ENCODE data around the gene CDCA7. TPM values are rescaled to one million over a fixed set of nuclear protein-coding genes. Genes with fewer than 3 reads are reported as not detected.

CDCA7 gene
- total and polyA plus RNA-seq, 4 donors = 0.08 to 7.9 (median 0.17) TPM

DNA sequence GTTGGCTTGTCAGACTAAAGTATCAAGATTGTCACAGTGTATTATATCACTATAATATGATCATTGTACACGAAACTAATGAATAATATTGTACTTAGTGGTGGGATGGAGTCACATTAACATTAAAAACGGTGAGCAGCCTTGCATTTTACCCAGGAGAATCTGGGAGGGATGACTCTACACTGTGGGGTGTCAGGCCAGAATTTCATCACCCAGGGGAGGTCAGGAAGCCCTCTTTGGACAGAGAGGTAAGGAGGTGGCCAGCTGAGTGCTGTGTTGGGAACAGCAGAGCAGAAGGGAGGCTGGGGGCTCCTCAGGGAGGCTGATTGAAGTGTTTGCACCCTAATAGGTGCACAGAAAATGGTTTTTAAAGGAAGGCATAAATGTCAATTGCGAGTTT, 33.0 kb downstream of the CDCA7 start:
- Histone ChIP-seq H3K4me3 (ENCODE audit: low read depth in 1 of 3, low read length in 3 of 3) (no peak overlapping the region), H3K4me1 (ENCODE audit: control insufficient read depth in 4 of 4, insufficient read depth in 4 of 4, low read length in 3 of 4) (no peaks in the 10 kb centered on the region), H3K36me3 (ENCODE audit: control insufficient read depth in 4 of 4, insufficient read depth in 3 of 4, low read depth in 1 of 4, low read length in 3 of 4) (no peaks in the 10 kb centered on the region), H3K9me3 (ENCODE audit: control insufficient read depth in 4 of 4, low read length in 3 of 4) (peaks cover 0 to 6% (median 0%) of the 10 kb centered on the region in 4 donors), H3K27ac (ENCODE audit: low read depth in 1 of 2, low read length in 2 of 2) (no peak overlapping the region), H3K27me3 (ENCODE audit: control insufficient read depth in 4 of 4, insufficient read depth in 4 of 4, low read length in 3 of 4) (no peaks in the 10 kb centered on the region), H3K9ac (ENCODE audit: low read depth in 1 of 2, low read length in 2 of 2) (no peak overlapping the region)
- no peak for DNase-seq (ENCODE audit: low spot score)
- WGBS = 73% methylated on average over 3 of the region's 3 CpGs
- TF ChIP-seq CTCF (IDR thresholded peaks at IDR 0.05; ENCODE audit: low read depth, low read length, missing input control) (no peak), FOXA1 (IDR thresholded peaks at IDR 0.05) (no peak), RXRA (IDR thresholded peaks at IDR 0.05) (no peak), HNF4A (conservative IDR thresholded peaks at IDR 0.05) (no peak), EGR1 (IDR thresholded peaks at IDR 0.05; ENCODE audit: low read depth in 2 of 2) (no peak), REST (IDR thresholded peaks at IDR 0.05) (no peak), GABPA (IDR thresholded peaks at IDR 0.05 in 1 of 2, conservative IDR thresholded peaks at IDR 0.05 in 1 of 2) (no peak), YY1 (IDR thresholded peaks at IDR 0.05) (no peak), NR2F2 (IDR thresholded peaks at IDR 0.05) (no peak), JUND (IDR thresholded peaks at IDR 0.05) (no peak), RAD21 (IDR thresholded peaks at IDR 0.05) (no peak), HNF4G (IDR thresholded peaks at IDR 0.05) (no peak), FOXA2 (IDR thresholded peaks at IDR 0.05) (no peak)
- TF ChIP-seq, protein P1, sequence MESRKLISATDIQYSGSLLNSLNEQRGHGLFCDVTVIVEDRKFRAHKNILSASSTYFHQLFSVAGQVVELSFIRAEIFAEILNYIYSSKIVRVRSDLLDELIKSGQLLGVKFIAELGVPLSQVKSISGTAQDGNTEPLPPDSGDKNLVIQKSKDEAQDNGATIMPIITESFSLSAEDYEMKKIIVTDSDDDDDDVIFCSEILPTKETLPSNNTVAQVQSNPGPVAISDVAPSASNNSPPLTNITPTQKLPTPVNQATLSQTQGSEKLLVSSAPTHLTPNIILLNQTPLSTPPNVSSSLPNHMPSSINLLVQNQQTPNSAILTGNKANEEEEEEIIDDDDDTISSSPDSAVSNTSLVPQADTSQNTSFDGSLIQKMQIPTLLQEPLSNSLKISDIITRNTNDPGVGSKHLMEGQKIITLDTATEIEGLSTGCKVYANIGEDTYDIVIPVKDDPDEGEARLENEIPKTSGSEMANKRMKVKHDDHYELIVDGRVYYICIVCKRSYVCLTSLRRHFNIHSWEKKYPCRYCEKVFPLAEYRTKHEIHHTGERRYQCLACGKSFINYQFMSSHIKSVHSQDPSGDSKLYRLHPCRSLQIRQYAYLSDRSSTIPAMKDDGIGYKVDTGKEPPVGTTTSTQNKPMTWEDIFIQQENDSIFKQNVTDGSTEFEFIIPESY (IDR thresholded peaks at IDR 0.05) = no peak
- TF ChIP-seq, protein P2, sequence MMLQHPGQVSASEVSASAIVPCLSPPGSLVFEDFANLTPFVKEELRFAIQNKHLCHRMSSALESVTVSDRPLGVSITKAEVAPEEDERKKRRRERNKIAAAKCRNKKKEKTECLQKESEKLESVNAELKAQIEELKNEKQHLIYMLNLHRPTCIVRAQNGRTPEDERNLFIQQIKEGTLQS (IDR thresholded peaks at IDR 0.05) = no peak
- TF ChIP-seq, protein P3, sequence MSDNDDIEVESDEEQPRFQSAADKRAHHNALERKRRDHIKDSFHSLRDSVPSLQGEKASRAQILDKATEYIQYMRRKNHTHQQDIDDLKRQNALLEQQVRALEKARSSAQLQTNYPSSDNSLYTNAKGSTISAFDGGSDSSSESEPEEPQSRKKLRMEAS (IDR thresholded peaks at IDR 0.05) = no peak

DNA sequence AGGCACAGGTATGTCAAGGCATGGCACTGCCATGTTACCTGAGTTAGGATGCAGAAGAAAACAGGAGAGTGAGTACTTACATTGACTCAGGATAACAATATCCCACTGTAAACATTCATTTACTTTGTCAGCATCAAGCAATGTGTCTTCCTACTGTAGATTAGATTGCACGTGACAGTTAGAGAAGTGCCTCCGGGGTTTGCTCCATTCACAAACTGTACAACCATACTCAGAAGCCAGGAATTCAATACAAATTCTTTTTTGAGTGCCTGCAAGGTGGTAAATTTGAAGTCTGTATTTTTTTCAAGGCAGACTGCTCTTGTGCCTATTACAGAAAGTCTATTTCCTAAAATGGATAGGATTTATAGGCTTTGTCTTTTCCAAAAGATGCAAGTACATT, 34.1 kb downstream of the CDCA7 start:
- Histone ChIP-seq H3K27me3 (ENCODE audit: control insufficient read depth in 4 of 4, insufficient read depth in 4 of 4, low read length in 3 of 4) (no peaks in the 10 kb centered on the region), H3K27ac (ENCODE audit: low read depth in 1 of 2, low read length in 2 of 2) (no peak overlapping the region), H3K9ac (ENCODE audit: low read depth in 1 of 2, low read length in 2 of 2) (no peak overlapping the region), H3K9me3 (ENCODE audit: control insufficient read depth in 4 of 4, low read length in 3 of 4) (peaks cover 0 to 6% (median 0%) of the 10 kb centered on the region in 4 donors), H3K4me1 (ENCODE audit: control insufficient read depth in 4 of 4, insufficient read depth in 4 of 4, low read length in 3 of 4) (no peaks in the 10 kb centered on the region), H3K4me3 (ENCODE audit: low read depth in 1 of 3, low read length in 3 of 3) (no peak overlapping the region), H3K36me3 (ENCODE audit: control insufficient read depth in 4 of 4, insufficient read depth in 3 of 4, low read depth in 1 of 4, low read length in 3 of 4) (no peaks in the 10 kb centered on the region)
- TF ChIP-seq FOXA1 (IDR thresholded peaks at IDR 0.05) = no peak
- TF ChIP-seq GABPA (IDR thresholded peaks at IDR 0.05 in 1 of 2, conservative IDR thresholded peaks at IDR 0.05 in 1 of 2) = no peak
- no peak for TF ChIP-seq RXRA (IDR thresholded peaks at IDR 0.05)
- TF ChIP-seq CTCF (IDR thresholded peaks at IDR 0.05; ENCODE audit: low read depth, low read length, missing input control) = no peak
- TF ChIP-seq TAF1 (conservative IDR thresholded peaks at IDR 0.05) = no peak
- TF ChIP-seq SP1 (IDR thresholded peaks at IDR 0.05) = no peak
- no peak for TF ChIP-seq EGR1 (IDR thresholded peaks at IDR 0.05; ENCODE audit: low read depth in 2 of 2)
- TF ChIP-seq, protein P3 (IDR thresholded peaks at IDR 0.05) = no peak
- no peak for TF ChIP-seq FOXA2 (IDR thresholded peaks at IDR 0.05)
- no peak for TF ChIP-seq HNF4G (IDR thresholded peaks at IDR 0.05)
- TF ChIP-seq REST (IDR thresholded peaks at IDR 0.05) = no peak
- no peak for TF ChIP-seq YY1 (IDR thresholded peaks at IDR 0.05)
- WGBS = 73% methylated on average over 2 of the region's 2 CpGs
- no peak for DNase-seq (ENCODE audit: low spot score)
